ENCODE results near the gene ETS1.

ETS1 gene

DNA sequence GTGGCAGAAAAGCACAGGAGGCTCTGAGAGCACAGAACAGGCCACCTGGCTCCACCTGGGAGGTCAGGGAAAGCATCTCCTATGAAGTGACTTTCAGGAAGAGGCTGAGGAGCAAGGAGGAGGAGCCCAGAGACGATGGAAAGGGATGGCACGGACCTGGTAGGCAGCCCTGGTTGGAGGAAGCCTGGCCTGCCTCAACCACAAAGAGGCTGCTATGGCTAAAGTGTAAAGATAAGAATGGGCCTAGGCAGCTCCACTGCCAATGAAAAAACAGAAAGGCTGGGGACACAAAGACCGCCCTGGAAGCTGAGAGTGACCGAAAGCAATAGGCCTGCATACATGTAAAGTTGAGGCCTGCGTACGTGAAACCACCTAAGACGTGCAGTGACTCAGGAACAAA lies 31.2 kb upstream of the ETS1 start:
- DNase-seq, result no peak

DNA sequence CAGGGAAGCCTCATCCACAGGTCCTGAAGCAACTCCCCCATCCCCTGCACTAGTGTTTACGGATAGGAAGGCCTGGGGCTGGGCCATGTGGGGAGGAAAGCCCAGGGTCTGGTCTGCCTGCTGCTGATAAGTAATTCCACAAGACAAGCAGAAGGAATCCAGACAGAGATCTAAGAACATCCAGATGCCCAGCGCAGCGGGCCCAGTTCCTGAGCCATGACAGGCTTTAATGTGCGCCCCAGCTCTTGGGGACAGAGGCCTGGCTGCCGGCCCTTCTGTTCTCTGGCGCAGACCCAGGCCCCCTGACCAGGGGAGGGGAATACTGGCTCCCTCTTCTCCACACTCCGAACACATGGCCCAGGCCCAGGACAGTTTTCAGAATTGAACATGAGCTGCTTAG lies 28.8 kb upstream of the ETS1 start:
- DNase-seq, result peak; percentile 75

DNA sequence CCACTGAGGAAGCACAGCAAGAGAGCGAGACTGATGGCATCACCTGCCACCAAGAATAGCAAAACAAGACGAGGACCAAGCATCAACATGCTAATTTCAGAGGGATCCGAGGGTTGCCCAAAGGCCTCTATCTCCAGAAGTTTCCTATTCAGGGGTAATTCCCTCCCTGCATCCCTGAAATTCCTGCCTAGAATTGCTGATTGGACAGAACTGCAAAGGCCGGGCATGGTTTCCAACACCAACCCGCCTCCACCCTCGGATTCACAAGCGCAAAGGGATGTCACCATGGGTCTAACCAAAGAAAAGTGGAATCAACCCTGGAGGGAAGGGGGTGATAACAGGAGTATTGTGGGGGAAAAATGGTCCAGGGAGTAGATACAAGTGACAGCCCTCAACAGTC lies 28.3 kb upstream of the ETS1 start:
- DNase-seq, result no peak

- DNase-seq, result no peak
These were observed 27.7 kb upstream of the ETS1 start for GRCh38 chr11:128615076-128615475.

GRCh38 chr11:128614026-128614425 lies 26.7 kb upstream of the ETS1 start:
- DNase-seq, result no peak

GRCh38 chr11:128613300-128613995 lies 26.1 kb upstream of the ETS1 start:
- no peak for DNase-seq

DNA sequence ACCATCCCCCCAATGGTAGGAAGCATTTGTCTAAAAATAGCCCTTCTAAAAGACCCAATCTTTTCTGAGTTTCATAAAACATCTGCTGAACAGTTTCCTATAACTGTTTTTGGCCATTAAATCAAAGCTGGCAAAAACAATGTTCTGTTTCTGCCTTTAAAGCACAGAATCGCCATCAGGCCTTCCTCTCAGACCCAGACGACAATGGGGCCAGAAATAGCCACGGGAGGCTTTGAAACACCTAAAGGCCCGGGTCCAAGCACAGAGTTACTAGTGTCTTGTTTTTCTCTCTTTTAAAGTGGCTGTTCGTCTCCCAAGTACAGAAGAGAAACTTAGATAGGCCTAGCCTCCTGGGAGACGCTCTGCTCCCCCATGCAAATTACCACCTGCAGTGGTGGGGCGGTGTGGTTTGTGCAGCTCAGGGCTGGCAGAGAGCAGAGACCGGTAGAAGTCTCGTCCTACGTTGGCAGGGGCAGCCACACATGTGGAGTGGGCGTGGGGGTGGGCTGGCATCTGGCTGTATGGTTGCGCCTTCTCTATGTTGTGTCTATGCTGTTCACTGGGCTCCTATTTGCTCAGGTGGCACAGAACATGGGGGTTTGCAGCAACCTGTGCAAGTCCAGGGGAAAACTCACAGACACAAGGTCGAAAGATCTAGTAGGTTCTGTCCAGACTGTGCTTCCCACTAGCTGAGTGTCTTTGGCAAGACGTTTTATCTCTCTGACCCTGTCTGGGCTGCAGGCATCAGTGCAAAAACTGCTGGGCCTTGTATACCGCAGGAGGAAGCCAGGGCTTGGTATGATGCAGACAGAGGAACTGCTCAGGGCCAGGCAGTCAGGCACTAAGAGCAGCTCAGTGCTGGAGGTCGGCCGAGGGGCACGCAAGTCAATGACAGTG lies 23.6 kb upstream of the ETS1 start:
- DNase-seq, result peak; percentile 76

DNA sequence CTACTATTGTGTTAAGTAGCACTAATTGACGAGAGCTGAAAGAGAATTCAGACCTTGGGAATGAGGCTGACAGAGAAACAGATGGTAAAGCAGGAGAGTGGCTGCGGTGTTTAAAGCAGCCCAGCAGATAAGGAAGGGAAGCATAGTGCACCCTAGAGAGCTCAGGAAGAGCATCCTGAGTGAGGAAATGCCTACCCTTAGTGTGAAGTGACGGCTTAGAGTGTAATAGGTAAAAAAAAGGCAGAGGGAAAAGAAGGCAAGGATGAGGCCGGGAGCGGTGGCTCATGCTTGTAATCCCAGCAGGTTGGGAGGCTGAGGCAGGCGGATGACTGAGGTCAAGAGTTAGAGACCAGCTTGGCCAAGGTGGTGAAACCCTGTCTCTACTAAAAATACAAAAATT lies 22.4 kb upstream of the ETS1 start:
- DNase-seq, result no peak

DNA sequence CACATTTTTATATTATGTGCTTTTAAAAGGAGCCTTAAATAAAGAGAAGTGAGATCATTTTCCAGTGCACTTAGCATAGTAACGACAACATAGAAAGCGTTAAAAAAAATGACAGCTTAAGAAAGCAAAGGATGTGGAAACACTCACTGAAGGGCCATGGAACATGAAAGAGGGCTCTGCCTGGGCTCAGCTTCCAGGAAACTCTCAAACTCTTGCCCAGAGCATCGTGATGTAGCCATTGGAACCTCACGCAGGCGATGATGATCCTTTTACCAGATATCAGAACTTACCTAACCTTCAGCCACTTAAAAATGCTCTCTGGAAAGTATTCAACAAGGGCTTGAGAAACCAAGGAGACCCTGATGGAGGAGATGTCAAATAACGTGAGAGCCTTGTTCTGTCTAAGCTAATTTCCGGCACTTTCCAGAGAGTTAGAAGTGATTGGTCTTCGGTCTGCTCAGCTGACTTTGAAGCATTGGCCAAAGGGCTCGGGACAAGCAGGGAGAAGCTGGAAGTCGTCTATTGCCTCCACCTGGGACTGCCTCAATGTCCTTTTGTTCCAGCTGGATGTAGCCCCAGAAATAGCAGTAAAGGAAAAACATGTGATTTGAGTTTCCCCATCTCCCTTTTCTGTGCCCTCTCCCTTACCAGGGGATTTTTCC lies 21.5 kb upstream of the ETS1 start:
- no peak for DNase-seq

DNA sequence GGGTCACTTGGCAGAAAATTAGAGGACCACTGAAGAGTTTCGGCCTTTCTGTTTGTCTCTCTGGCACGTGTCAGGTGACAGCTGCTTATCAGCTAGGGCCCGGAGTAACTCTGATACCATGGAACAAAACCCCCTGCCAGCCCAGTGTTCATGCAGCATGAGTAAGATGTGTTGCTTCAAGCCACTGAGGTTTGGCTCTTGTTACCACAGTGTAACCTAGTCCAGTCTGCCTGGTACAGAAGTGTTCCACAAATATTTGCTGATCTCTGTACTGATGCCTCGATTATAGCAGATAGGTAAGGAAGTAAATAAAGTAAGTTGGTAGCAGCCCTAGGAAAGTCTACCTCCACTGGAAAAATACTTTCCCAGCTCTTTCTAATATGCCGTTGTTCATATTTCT lies 20.5 kb upstream of the ETS1 start:
- peak; percentile 53 for DNase-seq

GRCh38 chr11:128604723-128605122 lies 17.4 kb upstream of the ETS1 start:
- no peak for DNase-seq

DNA sequence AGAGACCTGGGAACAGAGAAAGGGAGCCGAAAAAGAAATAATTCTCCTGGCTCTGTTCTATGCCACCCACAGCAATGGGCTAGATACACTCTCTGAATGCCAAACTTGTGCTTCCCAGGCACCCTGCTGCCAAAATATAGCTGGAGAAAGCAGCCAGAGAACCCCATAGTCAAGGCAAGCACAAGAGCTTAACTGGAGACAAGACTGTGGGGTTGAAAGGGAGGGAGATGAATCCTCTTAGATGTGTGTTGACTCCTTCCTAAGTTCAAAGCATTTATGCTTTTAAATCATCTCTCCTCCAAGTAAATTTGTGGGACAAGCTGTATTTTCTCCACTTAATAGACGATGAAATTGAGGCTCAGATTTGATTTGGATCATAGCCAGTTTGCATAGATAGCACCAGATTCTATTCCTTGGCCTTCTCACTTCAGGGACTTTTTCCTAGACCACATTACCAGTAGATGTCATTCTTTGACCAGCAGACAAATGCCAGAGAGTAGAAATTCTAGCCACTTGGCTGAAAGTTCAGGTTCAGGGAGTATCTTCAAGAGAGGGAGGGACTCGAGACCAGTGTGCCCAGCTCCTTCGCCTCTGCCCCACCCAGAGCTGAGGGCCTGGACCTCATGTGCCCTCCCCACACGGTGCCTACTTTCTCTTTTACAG lies 16.5 kb upstream of the ETS1 start:
- DNase-seq, result peak; percentile 21

- no peak for DNase-seq
These were observed 15.8 kb upstream of the ETS1 start for GRCh38 chr11:128603003-128603696.

- DNase-seq, result peak; percentile 27
These were observed 12.4 kb upstream of the ETS1 start for GRCh38 chr11:128599729-128600128.

DNA sequence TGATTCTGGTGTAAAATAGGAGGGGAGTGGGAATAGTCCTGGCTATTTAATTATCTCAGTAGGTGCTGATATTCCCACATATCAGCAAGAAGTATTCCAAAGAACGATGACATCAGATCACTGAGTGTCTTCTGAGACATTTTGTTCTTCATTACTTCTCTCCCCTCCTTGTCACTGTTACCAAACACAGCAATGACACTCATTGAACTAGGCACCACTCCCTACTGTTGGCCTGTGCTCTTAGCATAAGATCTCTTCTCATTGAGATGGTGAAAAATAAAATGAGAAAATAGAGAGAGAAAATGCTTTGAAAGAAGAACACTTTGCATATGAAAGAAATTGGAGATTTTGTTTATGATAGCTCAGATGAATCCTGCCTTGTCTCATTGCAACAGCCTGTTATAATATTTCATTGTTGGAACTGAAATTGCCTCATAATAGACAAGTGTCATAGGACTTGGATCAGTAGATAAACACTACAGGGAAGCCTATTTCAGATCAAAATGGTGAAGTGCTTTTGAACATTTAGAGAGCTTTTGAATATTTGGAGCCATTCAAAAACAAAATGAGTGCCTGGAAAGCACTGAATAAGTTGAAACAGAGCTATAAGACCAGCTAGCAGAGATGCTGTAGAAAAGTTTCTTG lies 11.3 kb upstream of the ETS1 start:
- peak; percentile 36 for DNase-seq

DNA sequence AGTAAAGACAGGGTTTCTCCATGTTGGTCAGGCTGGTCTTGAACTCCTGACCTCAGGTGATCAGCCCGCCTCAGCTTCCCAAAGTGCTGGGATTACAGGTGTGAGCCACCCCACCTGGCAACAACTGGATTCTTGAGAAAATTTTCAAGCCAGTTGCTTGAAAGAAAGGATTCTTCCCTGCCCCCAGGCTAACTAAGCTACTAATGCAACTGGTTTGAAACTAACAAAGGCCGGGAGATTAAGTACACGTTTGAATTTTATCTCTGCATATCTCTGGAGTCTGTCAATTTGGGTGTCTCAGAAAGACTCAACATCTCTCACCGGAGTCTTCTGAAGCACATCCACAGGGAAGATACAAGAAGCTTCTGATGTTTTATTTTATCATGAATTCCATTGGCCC lies 10.7 kb upstream of the ETS1 start:
- DNase-seq, result no peak

DNA sequence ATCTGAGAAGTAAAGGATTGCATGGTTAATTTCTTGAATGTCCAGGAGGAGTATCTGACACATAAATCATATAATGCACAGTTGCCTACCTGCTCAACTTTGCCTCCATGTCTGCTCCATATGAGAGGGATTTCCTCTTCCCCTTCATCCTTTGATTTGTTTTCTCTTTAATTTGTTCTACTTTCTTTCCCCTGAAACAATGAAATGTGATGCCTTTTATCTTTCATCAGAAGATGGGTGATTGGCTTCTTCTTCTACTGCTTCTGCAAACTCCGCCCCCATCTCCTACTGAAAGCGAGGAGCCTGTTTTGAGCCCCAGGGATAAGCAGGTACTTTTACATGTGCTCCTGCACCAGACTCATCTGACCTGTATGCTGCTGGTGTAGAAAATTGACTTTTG lies 9.9 kb upstream of the ETS1 start:
- DNase-seq, result no peak

- DNase-seq, result no peak
These were observed 8.9 kb upstream of the ETS1 start for GRCh38 chr11:128596250-128596649.

DNA sequence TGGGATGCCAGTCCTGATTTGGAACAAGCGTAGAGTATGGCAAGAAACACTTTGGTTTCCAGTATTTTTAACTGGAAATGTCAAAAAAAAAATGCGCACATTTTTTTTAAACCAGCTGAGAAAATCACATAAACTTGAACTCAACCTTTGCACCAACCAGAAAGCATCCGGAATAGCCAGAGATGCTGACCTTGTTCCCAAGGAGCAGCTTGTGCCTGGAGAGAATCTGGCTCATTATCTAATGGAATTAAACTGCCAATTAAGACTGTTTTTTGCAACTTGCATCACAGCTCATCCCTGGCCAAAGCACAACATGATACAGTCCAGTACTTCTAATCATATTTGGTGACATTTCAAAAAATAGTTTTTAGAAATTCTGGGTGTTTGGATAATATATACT lies 8.4 kb upstream of the ETS1 start:
- DNase-seq, result no peak

GRCh38 chr11:128595221-128595620 lies 7.9 kb upstream of the ETS1 start:
- no peak for DNase-seq

DNA sequence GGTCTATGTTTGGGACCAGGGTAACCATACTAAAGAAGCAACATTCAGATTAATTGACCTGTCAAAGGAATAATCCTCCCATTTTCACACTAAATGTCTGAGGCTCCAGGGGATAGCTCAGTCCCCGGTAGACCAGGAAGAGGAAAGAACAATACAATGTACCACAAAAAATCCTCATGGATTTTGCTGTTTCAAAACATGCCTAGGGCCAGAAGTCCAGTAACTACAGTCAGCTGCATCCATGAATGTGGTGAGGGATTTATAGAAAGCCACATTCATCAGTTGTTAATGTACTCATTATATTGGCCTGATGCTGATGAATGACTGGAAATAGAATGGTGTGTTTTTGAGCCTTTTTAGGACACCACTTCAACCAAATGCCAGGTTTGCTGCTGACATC lies 6.9 kb upstream of the ETS1 start:
- DNase-seq, result no peak

DNA sequence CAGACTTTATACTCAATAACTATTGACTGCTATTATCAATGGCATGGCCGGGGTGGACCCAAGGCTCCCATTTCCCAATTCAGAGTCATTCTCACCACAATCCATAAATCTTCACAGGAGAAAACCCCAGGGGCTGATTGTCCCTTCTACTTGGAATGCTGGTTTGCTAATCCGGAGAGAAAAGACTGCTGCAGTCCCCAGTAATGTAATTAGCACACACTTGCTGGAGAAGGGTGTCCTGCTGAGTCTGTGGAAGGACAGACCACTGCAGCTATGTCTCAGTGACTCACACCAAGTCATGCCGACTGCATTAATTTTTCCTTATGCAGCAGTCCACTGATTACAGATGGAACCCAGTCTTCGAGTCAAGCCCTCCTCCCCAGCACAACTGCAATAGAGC lies 5.9 kb upstream of the ETS1 start:
- no peak for DNase-seq

Data from hematopoietic multipotent progenitor cell treated with erythropoietin and hydrocortisone succinate and interleukin-3 and kit ligand, for 6 days (in vitro differentiated cells).